Lung (tissue), 12 donors: ENCODE data around the gene GGNBP2. TPM values are rescaled to one million over a fixed set of nuclear protein-coding genes. Genes with fewer than 3 reads are reported as not detected.

Source experiments
- ATAC-seq: fragments of 200-7000 bp; cut with Tn5 transposase; one replicate; pipeline ENCODE4 v1.9.1; 2020; ENCODE audit warnings: moderate number of reproducible peaks; ENCODE audit not compliant: insufficient read depth, low FRiP score
- DNase-seq, 3 donors: peaks; one replicate each; pipeline ENCODE4 v3.0.0-alpha.2; 2013 to 2017
- H3K27ac ChIP-seq, 2 donors: one replicate each; pipeline ENCODE4 v1.5.1; 2013; ENCODE audit warnings: mild to moderate bottlenecking in 2 of 2, moderate library complexity in 2 of 2, control low read depth in 1 of 2, inconsistent platforms in 1 of 2, low read depth in 1 of 2, low read length in 1 of 2
- H3K27me3 ChIP-seq, 3 donors: one replicate each; pipeline ENCODE4 v1.5.1; 2013; ENCODE audit warnings: low read length in 2 of 3; ENCODE audit not compliant: control insufficient read depth in 3 of 3, insufficient read depth in 3 of 3
- H3K36me3 ChIP-seq, 4 donors: one replicate each; pipeline ENCODE4 v1.5.1; 2013; ENCODE audit warnings: low read length in 4 of 4, mild to moderate bottlenecking in 1 of 4, moderate library complexity in 1 of 4; ENCODE audit not compliant: control insufficient read depth in 4 of 4, insufficient read depth in 4 of 4
- H3K4me1 ChIP-seq, 5 donors: one replicate each; pipeline ENCODE4 v1.5.1; 2013; ENCODE audit warnings: low read length in 5 of 5, mild to moderate bottlenecking in 2 of 5, moderate library complexity in 1 of 5; ENCODE audit not compliant: control insufficient read depth in 5 of 5, insufficient read depth in 5 of 5
- H3K4me3 ChIP-seq: one replicate; pipeline ENCODE4 v1.5.1; 2013; ENCODE audit warnings: mild to moderate bottlenecking, control low read depth, moderate library complexity
- H3K9ac ChIP-seq, 2 donors: one replicate each; pipeline ENCODE4 v1.5.1; 2013; ENCODE audit warnings: low read length in 2 of 2, control low read depth in 1 of 2; ENCODE audit not compliant: insufficient read depth in 1 of 2
- H3K9me3 ChIP-seq, 4 donors: one replicate each; pipeline ENCODE4 v1.5.1; 2013; ENCODE audit warnings: low read length in 3 of 4, mild to moderate bottlenecking in 1 of 4, moderate library complexity in 1 of 4; ENCODE audit not compliant: control insufficient read depth in 4 of 4, insufficient read depth in 3 of 4
- CTCF ChIP-seq: IDR thresholded peaks from 2 replicates; pipeline ENCODE4 v1.5.1; 2012; ENCODE audit warnings: mild to moderate bottlenecking; ENCODE audit errors: control extremely low read depth, extremely low read depth
- WGBS, 2 donors: extraction: QIAGEN DNeasy Blood & Tissue Kit; methylation state at CpG; one replicate each; pipeline ENCODE4 v1.1.7; 2013; 5-methylcytosine and 5-hydroxymethylcytosine counted together
- polyA plus RNA-seq, 2 donors: library from polyadenylated mRNA; stranded (reverse); fragments of 200-250 nt; gene quantifications; one replicate each; pipeline ENCODE4 v1.2.1, GENCODE V29; 2013
- total RNA-seq, 2 donors: library from RNA; depleted of rRNA in 1 of 2; stranded (reverse); fragments of >200 nt in 1 of 2; gene quantifications; one replicate each; pipeline ENCODE4 v1.2.1, GENCODE V29; 2014 to 2021
- donor health status: control.
- donor health status: control.
- donor health status: Bipolar disorder and iron deficiency.
- donor health status: healthy.
- donor health status: DM: yes; HTN: yes; CAD: no.

GGNBP2 gene
- total and polyA plus RNA-seq, 4 donors, result 40.0 to 86.7 (median 58.5) TPM

GRCh38 chr17:36532435-36532975 lies 12.2 kb upstream of the GGNBP2 start:
- Histone ChIP-seq H3K4me1 (peaks cover 0 to 10% (median 3%) of the 10 kb centered on the region in 5 donors), H3K4me3 (no peak overlapping the region), H3K9ac (no peak overlapping the region), H3K27me3 (no peaks in the 10 kb centered on the region), H3K36me3 (peaks cover 9 to 16% (median 13%) of the 10 kb centered on the region in 4 donors), H3K27ac (no peak overlapping the region), H3K9me3 (no peaks in the 10 kb centered on the region)
- DNase-seq, result no peak
- no peak for TF ChIP-seq CTCF
- 96% methylated on average over 2 of the region's 2 CpGs for WGBS, 2 donors
- ATAC-seq, result no peak

- TF ChIP-seq CTCF, result no peak
- H3K9me3 ChIP-seq, result no peaks in the 10 kb centered on the region
- H3K9ac ChIP-seq, result no peak overlapping the region
- 7 to 10% methylated on average over 47 to 48 of the region's 48 CpGs for WGBS, 2 donors
- peak overlapping the region; percentile 92 to 98 for H3K27ac ChIP-seq
- peak; percentile 37 for ATAC-seq
- H3K4me3 ChIP-seq, result peak overlapping the region; percentile 60
- peaks cover 6 to 10% (median 9%) of the 10 kb centered on the region in 4 donors for H3K36me3 ChIP-seq
- DNase-seq, result peak; percentile 53 to 66 (median 53)
- peaks cover 0 to 10% (median 3%) of the 10 kb centered on the region in 5 donors for H3K4me1 ChIP-seq
- H3K27me3 ChIP-seq, result no peaks in the 10 kb centered on the region
Measured at GRCh38 chr17:36533935-36534839, 10.5 kb upstream of the GGNBP2 start.

- Histone ChIP-seq H3K4me1 (peaks cover 0 to 10% (median 3%) of the 10 kb centered on the region in 5 donors), H3K27me3 (no peaks in the 10 kb centered on the region), H3K36me3 (peaks cover 4 to 10% (median 9%) of the 10 kb centered on the region in 4 donors), H3K27ac (peak within 1 kb of the TSS; percentile 92 to 98), H3K9me3 (no peaks in the 10 kb centered on the region), H3K9ac (peak within 1 kb of the TSS in 1 of 2 donors; percentile 73), H3K4me3 (peak within 1 kb of the TSS; percentile 60)
- WGBS, 2 donors, result 0 to 1% methylated on average over 69 to 83 of the region's 83 CpGs
- no peak for TF ChIP-seq CTCF
- ATAC-seq, result peak; percentile 93
- peak; percentile 86 to 92 (median 89) for DNase-seq
Measured at GRCh38 chr17:36534840-36535668, 9.7 kb upstream of the GGNBP2 start, which contains the start of the genes MYO19 and PIGW. MYO19 (minus strand) TSS chr17:36534868; CDS start chr17:36532538, 2,330 bp downstream. PIGW (plus strand) TSS chr17:36534987; CDS start chr17:36537102, 2,115 bp downstream.
